ENCODE results near the gene RBSN.

- TF ChIP-seq, protein P1, sequence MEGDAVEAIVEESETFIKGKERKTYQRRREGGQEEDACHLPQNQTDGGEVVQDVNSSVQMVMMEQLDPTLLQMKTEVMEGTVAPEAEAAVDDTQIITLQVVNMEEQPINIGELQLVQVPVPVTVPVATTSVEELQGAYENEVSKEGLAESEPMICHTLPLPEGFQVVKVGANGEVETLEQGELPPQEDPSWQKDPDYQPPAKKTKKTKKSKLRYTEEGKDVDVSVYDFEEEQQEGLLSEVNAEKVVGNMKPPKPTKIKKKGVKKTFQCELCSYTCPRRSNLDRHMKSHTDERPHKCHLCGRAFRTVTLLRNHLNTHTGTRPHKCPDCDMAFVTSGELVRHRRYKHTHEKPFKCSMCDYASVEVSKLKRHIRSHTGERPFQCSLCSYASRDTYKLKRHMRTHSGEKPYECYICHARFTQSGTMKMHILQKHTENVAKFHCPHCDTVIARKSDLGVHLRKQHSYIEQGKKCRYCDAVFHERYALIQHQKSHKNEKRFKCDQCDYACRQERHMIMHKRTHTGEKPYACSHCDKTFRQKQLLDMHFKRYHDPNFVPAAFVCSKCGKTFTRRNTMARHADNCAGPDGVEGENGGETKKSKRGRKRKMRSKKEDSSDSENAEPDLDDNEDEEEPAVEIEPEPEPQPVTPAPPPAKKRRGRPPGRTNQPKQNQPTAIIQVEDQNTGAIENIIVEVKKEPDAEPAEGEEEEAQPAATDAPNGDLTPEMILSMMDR (IDR thresholded peaks at IDR 0.05), result no peak
- TF ChIP-seq POLR2AphosphoS5 (IDR thresholded peaks at IDR 0.05), result no peak
- TF ChIP-seq EP300 (IDR thresholded peaks at IDR 0.05), result no peak
Measured at GRCh38 chr3:15043408-15044171, 55.4 kb downstream of the RBSN start.

Data from gastroesophageal sphincter (tissue), 3 donors.